ENCODE results near the gene MCAT. TPM values are rescaled to one million over a fixed set of nuclear protein-coding genes. Genes with fewer than 3 reads are reported as not detected.

Gene MCAT
- total and polyA plus RNA-seq, 2 of the 4 experiments (the other 2 are of a cell fraction), result 7.3 to 19.7 TPM

DNA sequence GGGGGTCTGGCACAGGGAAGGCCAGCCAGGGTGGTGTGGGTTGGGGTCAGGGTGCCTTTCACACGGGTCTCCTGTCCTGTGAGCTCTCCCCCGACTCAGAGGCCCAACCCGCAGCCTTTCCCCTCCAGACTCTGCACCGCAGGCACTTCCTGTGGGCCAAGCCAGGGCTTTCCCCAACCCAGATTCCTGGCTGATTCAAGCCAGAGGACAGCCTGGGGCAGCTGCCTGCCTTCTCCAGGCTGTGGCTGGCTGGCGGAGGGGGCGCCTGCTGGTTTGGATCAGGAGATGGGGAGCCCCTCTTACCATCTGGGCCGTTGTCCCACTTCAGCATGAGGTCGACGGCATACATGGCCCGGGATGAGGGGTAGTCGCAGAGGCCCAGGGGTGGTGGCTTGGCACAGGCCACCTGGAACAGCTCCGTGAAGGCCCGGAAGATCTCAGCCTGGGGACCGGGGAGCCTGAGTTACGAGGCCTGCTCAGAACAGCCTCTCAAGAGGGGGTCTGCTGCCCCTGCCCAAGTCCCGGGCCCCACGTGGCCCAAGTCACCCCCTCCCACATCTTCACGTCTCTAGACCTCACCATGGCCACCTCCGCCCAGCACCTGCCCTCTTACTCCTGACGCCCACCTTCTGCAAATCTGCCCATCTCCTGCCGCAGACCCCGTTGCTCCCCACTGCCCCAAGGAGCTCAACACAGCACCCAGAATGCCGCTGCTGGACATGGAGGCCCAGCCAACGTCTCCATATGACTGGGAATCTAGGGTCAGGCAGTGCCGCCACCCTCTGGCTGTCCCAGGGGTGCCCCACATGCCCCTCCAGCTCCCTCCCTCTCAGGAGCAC is 25.5 kb upstream of the MCAT start:
- Histone ChIP-seq H4K5ac (ENCODE audit: low read depth, low read length) (no peak overlapping the region), H3K4ac (ENCODE audit: low read depth, low read length) (no peak overlapping the region), H3K36me3 (ENCODE audit: control insufficient read depth, insufficient read depth, low read length) (peaks cover 32% of the 10 kb centered on the region), H3K4me2 (ENCODE audit: low read depth, low read length) (no peak overlapping the region), H3K79me1 (ENCODE audit: low read depth in 1 of 2, low read length in 2 of 2) (no peaks in the 10 kb centered on the region), H2BK20ac (ENCODE audit: low read depth, low read length) (no peak overlapping the region), H3K23ac (ENCODE audit: low read depth, low read length) (no peak overlapping the region), H3K9ac (ENCODE audit: low read depth, low read length) (no peak overlapping the region), H2BK120ac (ENCODE audit: low read depth, low read length) (no peak overlapping the region), H2AFZ (replicated peaks; ENCODE audit: low read length, poor library complexity) (no peak overlapping the region), H2BK15ac (ENCODE audit: low read depth, low read length) (no peak overlapping the region), H3K4me1 (ENCODE audit: control insufficient read depth, insufficient read depth, low read length) (no peaks in the 10 kb centered on the region), H3K14ac (replicated peaks; ENCODE audit: low read depth, low read length) (no peak overlapping the region), H3K4me3 (ENCODE audit: insufficient read depth, low read depth, low read length) (no peak overlapping the region), H3K56ac (ENCODE audit: extremely low read depth, insufficient read depth, low read length) (no peak overlapping the region), H4K91ac (ENCODE audit: insufficient read depth, low read depth, low read length) (no peak overlapping the region), H3K27me3 (ENCODE audit: control insufficient read depth, insufficient read depth, low read length) (no peaks in the 10 kb centered on the region), H4K20me1 (ENCODE audit: insufficient read depth, low read length) (peaks cover 4% of the 10 kb centered on the region), H4K8ac (ENCODE audit: low read depth in 2 of 2, low read length in 2 of 2) (no peak overlapping the region), H3K27ac (ENCODE audit: insufficient read depth, low read length) (no peak overlapping the region), H2AK9ac (replicated peaks; ENCODE audit: low read depth, low read length, poor library complexity) (peak overlapping the region; percentile 55), H3K9me1 (ENCODE audit: insufficient read depth, low read length) (no peaks in the 10 kb centered on the region; the same call in 1 of the 2 replicates), H2BK5ac (ENCODE audit: low read depth, low read length, poor library complexity, severe bottlenecking) (no peak overlapping the region), H2AK5ac (ENCODE audit: low read depth, low read length) (no peak overlapping the region), H3K18ac (ENCODE audit: low read depth, low read length) (no peak overlapping the region), H3K9me3 (ENCODE audit: control insufficient read depth, insufficient read depth, low read length) (no peaks in the 10 kb centered on the region)
- ChIA-PET CTCF (no interaction called here), POLR2A (ENCODE audit: unreplicated experiment) (no interaction called here)
- ATAC-seq (ENCODE audit: low read depth) (0 out of 2 replicates have a peak, but pooled peaks have one; percentile 21), DNase-seq (peak; percentile 32)
- dilution Hi-C loops (cut with HindIII; ENCODE audit: low sequenced_read_pairs, unreplicated experiment) (no loop called here), intact Hi-C loops (cut with micrococcal nuclease) (no loop called here), in situ Hi-C loops (cut with MboI; ENCODE audit: low sequenced_read_pairs) (no loop called here)
- no TSS peak for BruUV-seq (replicated peaks)
- TF ChIP-seq SMC3 (IDR thresholded peaks at IDR 0.05; ENCODE audit: low read depth, low read length), result no peak
- TF ChIP-seq BHLHE40 (IDR thresholded peaks at IDR 0.05; ENCODE audit: low read depth, low read length), result no peak
- no peak for TF ChIP-seq MAZ (IDR thresholded peaks at IDR 0.05; ENCODE audit: borderline replicate concordance, low read depth, low read length)
- TF ChIP-seq ELK1 (IDR thresholded peaks at IDR 0.05; ENCODE audit: borderline replicate concordance, low read depth, low read length), result no peak
- no peak for TF ChIP-seq MXI1 (IDR thresholded peaks at IDR 0.05; ENCODE audit: borderline replicate concordance, low read depth, low read length)
- no peak for TF ChIP-seq NFE2L2 (IDR thresholded peaks at IDR 0.05; ENCODE audit: low read depth, low read length)
- TF ChIP-seq MAFK (IDR thresholded peaks at IDR 0.05; ENCODE audit: low read depth, low read length), result no peak
- TF ChIP-seq, protein P1, sequence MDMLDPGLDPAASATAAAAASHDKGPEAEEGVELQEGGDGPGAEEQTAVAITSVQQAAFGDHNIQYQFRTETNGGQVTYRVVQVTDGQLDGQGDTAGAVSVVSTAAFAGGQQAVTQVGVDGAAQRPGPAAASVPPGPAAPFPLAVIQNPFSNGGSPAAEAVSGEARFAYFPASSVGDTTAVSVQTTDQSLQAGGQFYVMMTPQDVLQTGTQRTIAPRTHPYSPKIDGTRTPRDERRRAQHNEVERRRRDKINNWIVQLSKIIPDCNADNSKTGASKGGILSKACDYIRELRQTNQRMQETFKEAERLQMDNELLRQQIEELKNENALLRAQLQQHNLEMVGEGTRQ (IDR thresholded peaks at IDR 0.05; ENCODE audit: low read depth, low read length), result no peak
- WGBS, 2 experiments (ENCODE audit: extremely low coverage in 2 of 2, insufficient read length in 1 of 2), result 95% methylated on average over 12 of the region's 25 CpGs; no CpG with 5 or more reads in 1 of the 2 experiments

Data from IMR-90 (cell line).